Thyroid gland (tissue), 4 donors: ENCODE data around the gene NBAS.

Experiments used
- CTCF ChIP-seq, 6 experiments: fragments of 200-600 bp in 3 of 6; fragments of 450-650 bp in 3 of 6; sonication (generic) in 3 of 6; IDR thresholded peaks; one replicate each; pipeline ENCODE4 v1.5.1; 2016 to 2019; ENCODE audit warnings: antibody characterized with exemption in 6 of 6, mild to moderate bottlenecking in 2 of 6, inconsistent platforms in 1 of 6, moderate library complexity in 1 of 6
- POLR2A ChIP-seq, 2 donors: fragments of 450-650 bp; IDR thresholded peaks; one replicate each; pipeline ENCODE4 v1.6.1; 2017; ENCODE audit warnings: antibody characterized with exemption in 2 of 2, mild to moderate bottlenecking in 2 of 2, moderate library complexity in 1 of 2

- TF ChIP-seq CTCF (IDR thresholded peaks at IDR 0.05) (no peak), POLR2A (IDR thresholded peaks at IDR 0.05) (no peak)
Observed at GRCh38 chr2:15253247-15253646, 307.9 kb downstream of the NBAS start.
